BJ (cell line): ENCODE results near the gene TEDC2. TPM values are rescaled to one million over a fixed set of nuclear protein-coding genes. Genes with fewer than 3 reads are reported as not detected.

Source experiments
- CTCF ChIA-PET: fragments of 350-600 bp; formaldehyde crosslinking; extraction: SDS; loops from one replicate; lab custom pipeline; 2021; ENCODE audit warnings: antibody characterized with exemption, inconsistent platforms; lab: Yijun Ruan, JAX
- POLR2A ChIA-PET: fragments of 300-600 bp; sonication (Branson Sonifier 250); formaldehyde crosslinking; extraction: SDS; loops from one replicate; lab custom pipeline; 2021; ENCODE audit warnings: antibody characterized with exemption; lab: Charles Lee
- DNase-seq: peaks from one replicate; pipeline ENCODE4 v3.0.0-alpha.2; 2011; ENCODE audit warnings: low read depth
- H3K27me3 ChIP-seq: 2 replicates; pipeline ENCODE4 v1.6.0; 2011; ENCODE audit warnings: low read length; ENCODE audit not compliant: control insufficient read depth, insufficient read depth
- H3K36me3 ChIP-seq: 2 replicates; pipeline ENCODE4 v1.5.1; 2011; ENCODE audit warnings: low read length; ENCODE audit not compliant: control insufficient read depth, insufficient read depth
- H3K4me3 ChIP-seq: 2 replicates; pipeline ENCODE4 v1.5.1; 2011; ENCODE audit warnings: low read depth, mild to moderate bottlenecking, control low read depth, low read length
- CTCF ChIP-seq: IDR thresholded peaks from 2 replicates; pipeline ENCODE4 v1.5.1; 2011; ENCODE audit warnings: low read depth, mild to moderate bottlenecking, control low read depth, inconsistent platforms, low read length, moderate library complexity; ENCODE audit not compliant: insufficient read depth
- polyA plus RNA-seq: library from polyadenylated mRNA; depleted of rRNA; stranded (reverse); fragments of >200 nt; gene quantifications from 2 replicates; pipeline ENCODE4 v1.2.3, GENCODE V29; 2011

Gene TEDC2
- polyA plus RNA-seq, 1 experiment: 3.7 TPM

GRCh38 chr16:2485811-2486507 lies 26.1 kb downstream of the TEDC2 start:
- CTCF ChIA-PET: interaction anchor here (0.8 to 8.3 kb wide), 3 partner anchors 16 to 63 kb away, joined by 3 to 63 read pairs (median 4); no protein-coding TSS in a partner anchor
- Histone ChIP-seq H3K4me3 (no peak overlapping the region), H3K27me3 (no peaks in the 10 kb centered on the region), H3K36me3 (peaks cover 12% of the 10 kb centered on the region)
- POLR2A ChIA-PET: no interaction called here
- no peak for DNase-seq
- TF ChIP-seq CTCF: no peak

GRCh38 chr16:2486645-2487516 lies 27.0 kb downstream of the TEDC2 start:
- POLR2A ChIA-PET: no interaction called here
- DNase-seq: no peak
- 0 out of 2 replicates have a peak, but pooled peaks have one; percentile 10 for TF ChIP-seq CTCF
- CTCF ChIA-PET: interaction anchor here (0.6 to 8.3 kb wide), 3 partner anchors 15 to 184 kb away, joined by 3 to 63 read pairs (median 4); no protein-coding TSS in a partner anchor
- peaks cover 12% of the 10 kb centered on the region for H3K36me3 ChIP-seq
- H3K4me3 ChIP-seq: no peak overlapping the region
- H3K27me3 ChIP-seq: no peaks in the 10 kb centered on the region

- no peak for TF ChIP-seq CTCF
- POLR2A ChIA-PET: no interaction called here
- no peak for DNase-seq
- Histone ChIP-seq H3K4me3 (no peak overlapping the region), H3K27me3 (no peaks in the 10 kb centered on the region), H3K36me3 (peaks cover 14% of the 10 kb centered on the region)
- CTCF ChIA-PET: interaction anchor here (1.1 to 8.3 kb wide), 3 partner anchors 14 to 147 kb away, joined by 3 to 63 read pairs (median 4); no protein-coding TSS in a partner anchor
Observed at GRCh38 chr16:2487517-2487842, 27.6 kb downstream of the TEDC2 start.

GRCh38 chr16:2487903-2488531 lies 28.1 kb downstream of the TEDC2 start:
- Histone ChIP-seq H3K4me3 (no peak overlapping the region), H3K36me3 (peaks cover 15% of the 10 kb centered on the region), H3K27me3 (no peaks in the 10 kb centered on the region)
- ChIA-PET POLR2A (interaction anchor here (0.6 kb wide), 1 partner anchor 28 kb away, joined by 5 read pairs; the partner anchor contains the start of gene TEDC2), CTCF (interaction anchor here (1.1 to 8.3 kb wide), 3 partner anchors 13 to 148 kb away, joined by 3 to 63 read pairs (median 4); no protein-coding TSS in a partner anchor)
- DNase-seq: no peak
- TF ChIP-seq CTCF: no peak
